GM18498 (cell line): ENCODE data around the gene LRRC8D.
"Not testable (repeated sequence)": the region's sequence is repeated elsewhere in the genome, so short reads cannot be mapped to it uniquely, and the experiment has no call there.

ENCODE experiments used
- ATAC-seq: cut with Tn5 transposase; IDR thresholded peaks from one replicate; pipeline ENCODE4 v1.9.1; 2021; ENCODE audit warnings: mild to moderate bottlenecking, moderate library complexity; ENCODE audit not compliant: unreplicated experiment

The LRRC8D gene

DNA sequence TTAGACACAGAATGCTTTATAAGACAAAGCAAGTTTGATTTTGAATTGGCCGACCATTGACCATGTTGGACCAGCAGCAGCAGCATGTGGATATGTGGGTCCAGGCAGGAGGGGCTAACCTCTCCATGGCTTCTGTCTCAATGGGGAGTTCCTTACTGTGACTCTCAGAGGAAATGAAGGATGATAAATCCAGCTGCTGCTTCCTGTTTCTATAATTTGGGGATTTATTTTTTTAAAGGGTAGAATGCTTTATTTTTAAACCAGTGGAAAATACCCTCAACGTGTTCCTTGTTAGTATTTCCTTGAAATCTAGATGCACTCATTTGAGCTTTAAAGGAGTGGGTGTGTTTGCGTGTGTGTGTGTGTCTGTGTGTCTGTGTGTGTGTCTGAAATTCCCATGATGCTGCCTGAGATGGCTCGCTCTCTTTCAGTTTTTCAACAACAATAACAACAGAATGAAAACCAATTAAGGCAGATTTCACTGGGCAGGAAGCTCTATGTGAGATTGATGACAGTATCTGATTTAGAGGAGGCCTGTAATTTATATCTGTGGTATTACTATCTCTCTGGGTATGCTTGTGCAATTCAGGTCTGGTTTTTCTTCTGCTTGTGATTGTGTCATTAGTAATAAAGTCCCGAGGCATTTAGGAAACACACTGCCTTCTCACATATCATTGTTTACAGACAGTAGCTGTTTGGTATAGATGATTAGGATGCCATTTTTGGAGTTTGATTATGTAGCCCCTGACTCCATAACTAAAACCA is 88.0 kb downstream of the LRRC8D start:
- no peak for ATAC-seq

DNA sequence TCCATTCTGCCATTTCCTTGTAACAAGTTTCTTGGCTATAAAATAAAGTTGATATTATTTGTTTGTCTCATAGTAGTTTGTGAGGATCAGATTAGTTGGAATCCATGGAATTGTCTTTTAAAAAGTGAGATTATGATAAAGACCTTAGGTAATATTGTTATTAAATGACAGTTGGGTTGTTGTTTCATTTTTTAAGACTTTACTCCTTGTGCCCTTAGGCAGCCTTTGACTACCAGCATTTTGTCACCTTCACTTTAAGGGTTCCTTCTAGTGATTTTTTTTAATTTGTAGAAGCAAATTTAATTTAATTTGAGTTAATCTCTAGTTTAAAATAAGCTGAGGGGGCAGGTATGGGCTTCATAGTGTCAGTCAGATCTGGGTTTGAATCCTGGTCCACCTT is 89.4 kb downstream of the LRRC8D start:
- ATAC-seq, result no peak

DNA sequence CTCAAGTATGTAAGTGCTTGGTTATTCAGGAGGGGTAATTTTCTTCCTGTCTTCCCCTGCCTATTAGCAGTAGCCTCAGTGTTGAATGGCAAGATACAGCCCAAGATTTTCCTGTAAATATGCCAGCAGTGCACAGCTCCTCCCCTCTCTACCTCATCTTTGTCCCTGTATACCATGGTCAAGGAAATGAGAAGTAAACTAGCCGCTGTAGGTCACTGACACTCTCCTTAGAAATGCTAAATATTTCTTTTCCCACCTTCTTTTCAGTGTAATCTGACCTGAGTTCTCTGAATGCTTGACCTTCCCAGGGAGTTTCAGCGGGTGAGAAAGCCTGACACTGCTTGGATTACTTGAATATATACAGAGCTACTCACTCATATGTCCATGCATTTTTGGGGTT is 89.9 kb downstream of the LRRC8D start:
- ATAC-seq, result no peak

DNA sequence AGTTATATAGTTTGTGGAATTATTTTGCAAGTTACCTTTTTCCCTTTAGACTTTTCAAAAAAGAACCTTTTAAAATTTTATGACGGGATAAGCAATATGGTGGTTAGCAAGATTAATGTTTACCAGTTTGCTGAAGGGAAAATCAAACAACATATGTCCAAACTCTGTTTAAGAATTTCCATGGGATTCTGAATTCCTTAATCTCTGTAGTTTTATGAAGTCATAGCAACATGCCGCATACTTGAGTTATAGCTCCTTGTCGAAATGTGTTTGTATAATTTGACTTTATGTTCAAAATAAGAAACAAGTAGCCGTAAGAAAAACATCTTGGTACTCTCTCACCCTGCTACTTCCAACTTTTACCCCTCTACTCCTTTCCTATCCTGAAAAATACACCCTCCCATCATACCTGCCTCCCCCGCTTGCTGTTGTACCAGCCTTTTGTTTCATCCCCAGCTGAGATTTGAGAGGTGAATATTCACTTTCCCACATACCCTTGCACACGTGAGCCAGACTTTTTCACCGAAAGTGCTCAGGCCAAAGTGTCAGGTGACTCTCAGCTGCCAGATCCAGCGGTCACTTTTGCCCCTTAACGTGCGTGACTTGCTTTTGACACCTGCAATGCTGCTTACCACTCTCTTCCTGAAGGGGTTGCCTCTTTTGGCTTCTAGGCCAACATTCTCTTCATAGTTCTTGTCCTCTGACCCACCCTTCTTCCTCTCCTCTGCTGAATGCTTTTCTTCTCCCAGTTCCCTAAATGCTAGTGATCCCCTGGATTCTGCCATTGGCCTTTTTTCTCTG is 90.6 kb downstream of the LRRC8D start:
- ATAC-seq, result no peak

DNA sequence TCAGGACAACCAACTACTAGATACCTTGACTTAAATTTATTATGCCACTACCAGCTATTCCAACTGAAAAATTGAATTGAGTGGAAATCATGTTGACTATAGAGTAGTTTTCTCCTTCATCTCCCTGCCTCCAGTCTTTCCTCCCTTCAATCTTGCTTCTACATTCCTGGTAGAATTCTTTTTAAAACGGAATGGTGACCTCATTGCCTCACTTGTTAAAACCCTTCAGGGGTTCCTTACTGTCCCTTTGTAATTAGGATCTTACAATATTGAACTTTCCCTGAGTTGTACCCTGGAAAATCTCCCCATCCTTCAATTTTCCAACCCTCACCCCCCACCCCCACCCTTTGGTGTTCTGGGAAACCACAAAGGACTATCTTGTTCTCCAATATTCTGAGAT is 91.2 kb downstream of the LRRC8D start:
- ATAC-seq, result no peak

DNA sequence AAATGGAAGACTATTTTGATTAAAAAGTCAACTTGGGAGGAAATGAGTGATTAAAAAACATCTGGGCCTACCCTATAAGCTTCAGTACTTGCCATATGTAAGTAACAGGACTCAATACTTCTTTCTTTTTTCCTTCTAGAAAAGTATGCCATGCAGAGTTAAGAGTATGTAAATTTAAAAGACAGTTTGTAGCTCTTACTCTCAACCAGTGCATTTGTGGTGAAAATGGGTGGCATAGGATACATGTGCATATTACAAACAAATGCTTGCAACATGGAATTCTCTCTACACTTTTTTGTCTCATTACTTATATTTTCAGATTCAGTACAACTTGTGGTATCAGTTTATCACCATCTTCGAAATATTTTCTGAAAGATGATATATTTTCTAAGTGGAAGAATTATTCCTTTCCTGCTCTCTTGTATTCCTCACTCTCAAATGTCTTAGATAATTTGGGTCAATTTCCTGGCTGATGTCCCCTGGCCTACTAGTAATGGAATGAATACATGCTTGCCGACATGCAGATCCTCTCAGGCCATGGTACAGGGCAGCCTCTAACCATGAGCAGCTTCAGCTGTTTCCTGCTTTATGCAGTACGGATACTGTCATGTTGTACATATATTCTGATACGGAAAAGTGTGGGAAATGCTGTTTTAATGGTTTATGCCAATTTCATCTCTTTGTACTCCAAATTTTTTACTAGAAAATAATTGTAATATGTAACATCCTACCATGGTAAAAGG is 92.7 kb downstream of the LRRC8D start:
- no peak for ATAC-seq

DNA sequence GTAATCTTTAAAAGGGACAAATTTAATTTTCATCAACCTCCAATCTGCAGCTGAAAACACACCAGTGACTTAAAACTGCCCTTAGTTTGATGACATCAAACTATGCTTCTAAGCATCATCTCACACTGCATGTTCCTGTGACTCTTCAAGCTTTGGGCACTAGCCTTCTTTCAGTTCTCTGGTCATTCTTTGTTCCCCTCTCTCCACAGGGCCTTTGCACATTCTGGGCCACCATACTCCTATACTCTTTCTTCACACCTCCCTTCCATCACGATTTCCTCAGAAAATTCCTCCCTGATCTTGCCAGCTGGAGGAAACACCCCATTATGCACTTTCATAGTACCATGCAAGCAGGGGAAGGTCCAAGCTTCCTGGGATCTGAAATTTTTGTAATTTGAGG is 96.5 kb downstream of the LRRC8D start:
- ATAC-seq, result no peak

DNA sequence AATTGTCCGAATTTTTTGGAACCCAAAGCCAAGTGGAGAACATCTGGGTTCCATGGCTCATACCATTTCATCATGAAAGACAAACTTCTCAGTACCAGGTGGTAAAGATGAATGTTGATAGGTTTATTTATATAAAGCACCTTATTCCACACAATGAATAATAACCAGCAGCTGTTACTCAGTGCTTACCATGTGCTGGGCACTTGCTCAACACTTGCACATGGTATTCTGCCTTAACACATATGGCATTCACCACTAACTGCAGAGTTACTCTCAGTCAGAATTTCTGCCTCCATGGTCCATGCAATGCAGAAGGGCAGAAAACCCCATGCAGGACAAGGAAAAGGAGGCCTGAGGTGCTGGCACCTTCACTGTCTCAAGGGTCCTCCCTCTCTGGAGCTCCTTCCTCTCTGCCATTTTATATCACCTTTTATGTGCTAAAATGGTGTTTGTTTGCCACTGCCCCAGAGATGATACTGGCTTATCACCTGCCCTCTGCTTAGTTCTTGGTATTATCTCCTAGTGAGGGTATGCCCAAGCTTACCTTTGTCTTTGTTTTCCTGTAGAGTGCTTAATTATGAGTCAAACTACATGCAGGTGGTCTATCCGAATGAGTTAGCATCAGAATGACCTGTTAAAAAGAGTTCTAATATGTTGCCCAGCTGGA is 97.4 kb downstream of the LRRC8D start:
- no peak for ATAC-seq

DNA sequence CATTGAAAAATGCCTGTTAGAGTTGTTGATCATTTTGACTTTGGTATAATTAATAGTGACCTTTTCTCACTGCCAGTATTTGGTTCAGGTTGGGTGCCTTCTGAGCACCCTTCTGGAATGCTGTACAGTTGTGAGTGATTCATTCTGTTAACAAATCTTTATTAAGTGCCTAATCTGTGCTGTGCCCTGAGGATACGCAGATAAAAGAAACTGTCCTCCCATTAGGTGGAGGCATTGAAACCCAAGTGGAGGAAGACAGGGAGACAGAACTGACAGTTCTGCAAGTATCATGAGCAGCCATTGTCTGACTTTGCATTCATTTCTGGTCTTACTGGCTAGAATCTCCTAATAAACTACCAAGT is 97.9 kb downstream of the LRRC8D start:
- no peak for ATAC-seq

DNA sequence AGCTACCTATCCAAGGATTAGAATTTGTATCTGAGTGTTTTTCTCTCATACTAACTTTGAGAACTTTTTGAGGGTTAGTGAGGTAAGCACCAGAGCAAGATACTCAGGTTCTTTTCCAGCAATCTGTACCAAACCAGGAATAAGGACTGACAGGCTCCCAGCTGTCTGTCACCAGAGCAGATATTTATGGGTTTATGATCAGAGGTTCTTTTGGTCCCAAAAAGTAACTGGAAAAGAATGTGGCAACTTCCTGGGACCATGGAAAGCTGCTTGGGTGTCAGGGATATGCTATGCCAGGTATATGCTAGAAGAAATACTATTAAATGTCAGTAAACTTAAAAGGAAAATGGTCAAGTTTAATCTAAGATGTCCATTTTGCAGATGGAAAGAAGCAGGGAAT is 98.3 kb downstream of the LRRC8D start:
- ATAC-seq, result no peak

DNA sequence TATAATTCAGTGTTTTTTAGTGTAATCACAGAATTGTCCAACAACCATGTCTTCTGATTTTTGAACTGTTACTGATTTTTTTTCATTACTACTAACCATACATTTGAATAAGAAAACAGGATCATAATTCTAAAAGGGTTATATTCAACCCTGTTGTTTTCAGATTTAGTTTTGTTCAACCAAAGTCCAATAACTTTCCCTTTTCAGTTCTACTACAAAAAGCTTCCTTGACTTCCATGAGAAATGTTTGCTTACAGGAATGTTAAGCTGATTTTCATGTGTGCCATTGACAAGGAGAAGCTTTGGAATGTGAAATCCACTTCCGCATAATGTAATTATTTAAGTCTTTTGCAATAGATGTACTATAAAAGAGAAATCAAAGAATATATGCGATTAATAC is 102.1 kb downstream of the LRRC8D start:
- no peak for ATAC-seq

DNA sequence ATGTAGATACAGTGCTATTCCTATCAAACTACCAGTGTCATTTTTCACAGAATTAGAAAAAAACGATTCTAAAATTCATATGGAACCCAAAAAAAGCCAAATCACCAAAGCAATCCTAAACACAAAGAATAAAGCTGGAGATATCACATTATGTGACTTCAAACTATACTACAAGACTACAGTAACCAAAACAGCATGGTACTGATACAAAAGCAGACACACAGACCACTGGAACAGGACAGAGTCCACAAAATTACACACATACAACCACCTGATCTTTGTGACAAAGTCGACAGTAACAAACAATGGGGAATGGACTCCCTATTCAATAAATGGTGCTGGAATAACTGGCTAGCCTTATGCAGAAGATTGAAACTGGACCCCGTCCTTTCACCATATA is 102.7 kb downstream of the LRRC8D start:
- ATAC-seq, result no peak

DNA sequence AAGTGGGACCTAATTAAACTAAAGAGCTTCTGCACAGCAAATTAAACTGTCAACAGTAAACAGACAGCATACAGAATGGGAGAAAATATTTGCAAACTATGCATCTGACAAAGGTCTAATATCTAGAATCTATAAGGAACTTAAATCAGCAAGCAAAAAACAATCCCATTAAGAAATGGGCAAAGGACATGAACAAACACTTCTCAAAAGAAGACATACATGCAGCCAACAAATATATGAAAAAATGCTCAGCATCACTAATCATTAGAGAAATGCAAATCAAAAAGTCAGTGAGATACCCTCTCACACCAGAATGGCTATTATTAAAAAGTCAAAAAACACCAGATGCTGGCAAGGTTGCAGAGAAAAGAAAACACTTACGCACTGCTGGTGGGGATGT is 103.2 kb downstream of the LRRC8D start:
- ATAC-seq, result not testable (repeated sequence)

DNA sequence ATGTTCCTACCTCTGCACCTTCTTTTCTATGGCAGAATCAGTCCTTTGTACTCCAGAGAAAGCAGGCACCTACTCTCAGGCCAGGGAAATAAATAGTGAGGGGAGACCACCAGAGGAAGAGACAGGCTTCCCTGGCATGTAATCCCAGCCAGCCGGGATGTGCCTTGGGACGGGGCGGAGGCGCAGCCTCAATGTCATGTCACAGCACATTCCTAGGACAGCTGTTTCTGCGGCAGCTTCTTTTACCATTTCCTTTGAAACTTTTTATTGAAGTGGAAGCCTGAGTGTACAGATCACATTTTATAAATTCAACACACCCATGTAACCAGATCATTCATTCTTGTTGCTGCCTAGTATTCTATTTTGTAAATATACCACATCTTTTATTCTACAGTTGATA is 106.2 kb downstream of the LRRC8D start:
- ATAC-seq, result no peak

DNA sequence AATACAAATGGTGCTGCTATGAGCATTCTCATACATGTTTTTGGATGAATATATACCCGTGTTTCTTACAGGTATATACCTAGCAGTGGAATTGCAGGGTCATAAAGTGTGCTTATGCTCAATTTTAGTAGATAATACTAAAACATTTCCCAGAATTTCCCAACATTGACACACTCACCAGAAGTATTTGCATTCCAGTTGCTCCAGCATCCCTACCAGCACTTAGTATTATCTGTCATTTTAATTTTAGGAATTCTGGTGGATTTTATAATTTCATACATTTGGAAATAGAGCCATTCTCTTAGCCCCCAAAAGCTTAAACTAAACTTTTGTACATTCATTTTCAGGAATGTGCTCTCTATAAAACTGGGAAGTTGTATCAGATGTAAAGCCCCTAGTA is 106.6 kb downstream of the LRRC8D start:
- no peak for ATAC-seq

DNA sequence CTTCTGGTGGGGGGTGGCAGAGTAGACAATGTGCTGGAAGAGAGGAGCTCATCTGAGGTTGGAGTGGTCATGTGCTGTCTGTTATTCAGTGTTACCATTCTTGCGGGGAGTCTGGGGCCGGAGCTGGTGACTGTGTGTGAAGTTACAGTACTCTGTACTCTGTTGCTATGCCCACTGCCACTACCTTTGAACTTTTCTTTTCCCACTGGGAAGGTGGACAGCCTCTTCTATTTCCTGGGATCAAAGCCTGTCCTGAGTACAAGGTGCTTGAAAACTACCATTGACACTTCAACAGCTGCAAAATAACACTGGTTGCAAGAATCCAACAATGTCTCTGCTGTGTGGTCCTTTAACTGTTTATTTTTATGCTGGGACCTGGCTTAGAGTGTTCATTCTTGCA is 107.7 kb downstream of the LRRC8D start:
- ATAC-seq, result no peak

DNA sequence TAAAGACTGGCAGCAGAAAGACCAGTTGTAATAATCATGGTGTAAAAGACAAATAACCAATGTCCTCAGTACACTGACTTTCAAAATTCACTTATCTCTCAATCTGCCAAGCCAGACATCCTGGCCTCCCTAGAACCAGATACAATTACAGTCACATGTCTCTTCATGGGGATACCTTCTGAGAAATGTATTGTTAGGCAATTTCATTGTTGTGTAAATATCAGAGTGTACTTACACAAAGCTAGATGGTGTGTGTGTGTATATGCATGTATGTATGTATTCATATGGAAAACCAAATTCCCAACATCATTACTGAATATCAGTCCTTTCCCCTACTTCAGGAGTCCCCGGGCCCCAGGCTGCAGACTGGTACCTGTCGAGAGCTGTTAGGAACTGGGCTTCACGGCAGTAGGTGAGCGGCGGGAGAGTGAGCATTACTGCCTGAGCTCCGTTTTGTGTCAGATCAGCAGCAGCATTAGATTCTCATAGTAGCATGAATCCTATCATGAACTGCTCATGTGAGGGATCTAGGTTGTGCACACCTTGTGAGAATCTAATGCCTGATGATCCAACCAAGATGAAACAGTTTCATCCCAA is 108.7 kb downstream of the LRRC8D start:
- ATAC-seq, result no peak

DNA sequence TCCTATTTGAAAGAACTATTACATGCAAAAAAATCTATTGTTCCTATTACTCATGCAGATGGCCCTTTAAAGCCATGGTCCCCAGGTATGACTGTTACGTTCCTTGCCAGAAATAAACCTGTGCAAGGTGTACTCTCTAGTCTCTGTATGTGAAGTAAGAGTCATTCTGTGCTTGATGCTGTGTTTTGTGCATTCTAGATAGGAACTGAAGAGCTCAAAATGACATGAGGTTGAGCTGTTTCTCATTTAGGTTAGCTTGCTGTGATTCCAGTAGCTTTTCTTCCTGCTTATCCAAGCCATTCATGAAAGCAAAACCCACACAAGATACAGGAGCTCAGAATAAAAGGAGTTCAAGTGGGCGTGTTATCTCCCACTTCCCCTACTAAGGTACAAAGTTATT is 109.7 kb downstream of the LRRC8D start:
- ATAC-seq, result no peak

DNA sequence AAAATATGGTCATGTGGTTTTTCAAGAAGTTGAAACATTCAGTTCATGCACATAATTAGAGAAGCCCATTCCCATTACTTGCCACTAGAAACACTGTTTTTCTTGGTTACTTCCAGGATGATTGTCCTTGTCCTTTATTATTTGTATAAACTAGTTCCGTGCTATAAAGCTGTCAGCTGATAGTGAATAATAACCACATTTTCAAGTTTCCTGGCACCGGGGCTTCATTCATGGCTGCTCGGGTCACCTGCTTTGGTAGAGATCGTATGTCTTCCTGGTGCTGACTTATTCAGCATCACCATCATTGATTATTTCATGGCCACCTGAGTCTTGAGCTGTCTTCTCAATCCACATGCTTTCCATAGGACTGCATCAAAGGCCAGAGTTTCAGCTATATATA is 111.1 kb downstream of the LRRC8D start:
- no peak for ATAC-seq

DNA sequence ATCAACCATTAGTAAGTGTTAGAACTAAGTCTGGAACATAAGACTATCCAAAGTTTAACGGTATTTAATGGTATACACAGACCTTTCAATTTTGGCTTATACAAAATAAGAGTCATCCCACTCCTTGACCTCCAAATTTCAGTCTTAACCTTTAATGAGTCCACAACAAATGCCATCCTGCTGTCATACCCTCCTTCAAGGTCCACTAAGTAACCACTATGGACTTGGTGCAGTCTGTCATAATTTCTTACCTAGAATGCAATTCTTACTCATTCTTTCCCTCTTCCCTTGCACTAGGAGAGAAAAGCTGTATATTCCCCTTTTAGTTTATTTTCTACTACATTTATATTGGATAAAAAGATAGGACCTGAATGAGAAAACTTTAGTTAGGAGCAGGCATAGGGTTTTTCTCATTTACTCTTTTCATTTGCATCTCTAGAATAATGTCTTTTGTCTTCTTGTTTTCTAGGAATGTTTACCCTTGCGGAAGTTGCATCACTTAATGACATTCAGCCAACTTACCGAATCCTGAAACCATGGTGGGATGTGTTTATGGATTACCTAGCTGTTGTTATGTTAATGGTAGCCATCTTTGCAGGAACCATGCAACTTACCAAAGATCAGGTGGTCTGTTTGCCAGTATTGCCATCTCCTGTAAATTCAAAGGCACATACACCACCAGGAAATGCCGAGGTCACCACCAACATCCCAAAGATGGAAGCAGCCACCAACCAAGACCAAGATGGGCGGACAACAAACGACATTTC is 111.9 kb downstream of the LRRC8D start:
- ATAC-seq, result no peak
